Muscle layer of duodenum (tissue), 2 donors: Measurements from ENCODE around the gene ROBO1.

Experiments
- H3K27ac ChIP-seq: one replicate; pipeline ENCODE4 v1.7.0; 2013; ENCODE audit warnings: mild to moderate bottlenecking, low read length
- H3K27me3 ChIP-seq: one replicate; pipeline ENCODE4 v1.7.0; 2013; ENCODE audit warnings: low read depth, mild to moderate bottlenecking, control low read depth, low read length
- H3K36me3 ChIP-seq, 2 donors: one replicate each; pipeline ENCODE4 v1.7.0; 2013; ENCODE audit warnings: low read length in 2 of 2, control low read depth in 1 of 2, mild to moderate bottlenecking in 1 of 2; ENCODE audit not compliant: insufficient read depth in 2 of 2, control insufficient read depth in 1 of 2
- H3K4me1 ChIP-seq, 2 donors: one replicate each; pipeline ENCODE4 v1.7.0; 2013; ENCODE audit warnings: low read length in 2 of 2, mild to moderate bottlenecking in 2 of 2, control low read depth in 1 of 2, moderate library complexity in 1 of 2; ENCODE audit not compliant: insufficient read depth in 2 of 2, control insufficient read depth in 1 of 2
- H3K4me3 ChIP-seq, 2 donors: one replicate each; pipeline ENCODE4 v1.7.0; 2013; ENCODE audit warnings: low read length in 2 of 2, low read depth in 1 of 2, mild to moderate bottlenecking in 1 of 2
- H3K9me3 ChIP-seq, 2 donors: one replicate each; pipeline ENCODE4 v1.7.0; 2013; ENCODE audit warnings: low read length in 2 of 2, control low read depth in 1 of 2, mild to moderate bottlenecking in 1 of 2; ENCODE audit not compliant: control insufficient read depth in 1 of 2
- donor health status: healthy.

Gene ROBO1

GRCh38 chr3:78668302-78668701, 1099.5 kb downstream of the ROBO1 start:
- no peaks in the 10 kb centered on the region for H3K36me3 ChIP-seq
- H3K27me3 ChIP-seq, result no peaks in the 10 kb centered on the region
- H3K4me1 ChIP-seq, result no peaks in the 10 kb centered on the region
- H3K9me3 ChIP-seq, result no peaks in the 10 kb centered on the region
- H3K27ac ChIP-seq, result no peak overlapping the region
- no peak overlapping the region for H3K4me3 ChIP-seq

DNA sequence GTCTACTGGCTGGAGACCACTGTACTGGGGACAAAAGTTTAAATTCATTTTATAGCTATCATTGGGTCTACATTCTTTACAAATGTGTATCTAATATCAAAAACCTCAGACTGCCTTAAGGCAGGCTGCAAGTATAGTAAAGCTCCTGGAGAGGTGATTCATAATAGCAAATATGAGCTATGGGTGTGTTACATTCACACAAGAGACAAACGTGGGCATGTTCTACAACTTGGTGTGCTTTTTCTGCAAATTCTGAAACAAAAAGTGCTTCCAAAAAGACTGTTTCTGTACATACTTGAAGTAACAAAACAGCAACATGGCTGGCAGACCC, 1101.4 kb downstream of the ROBO1 start:
- no peaks in the 10 kb centered on the region for H3K4me1 ChIP-seq
- no peak overlapping the region for H3K27ac ChIP-seq

DNA sequence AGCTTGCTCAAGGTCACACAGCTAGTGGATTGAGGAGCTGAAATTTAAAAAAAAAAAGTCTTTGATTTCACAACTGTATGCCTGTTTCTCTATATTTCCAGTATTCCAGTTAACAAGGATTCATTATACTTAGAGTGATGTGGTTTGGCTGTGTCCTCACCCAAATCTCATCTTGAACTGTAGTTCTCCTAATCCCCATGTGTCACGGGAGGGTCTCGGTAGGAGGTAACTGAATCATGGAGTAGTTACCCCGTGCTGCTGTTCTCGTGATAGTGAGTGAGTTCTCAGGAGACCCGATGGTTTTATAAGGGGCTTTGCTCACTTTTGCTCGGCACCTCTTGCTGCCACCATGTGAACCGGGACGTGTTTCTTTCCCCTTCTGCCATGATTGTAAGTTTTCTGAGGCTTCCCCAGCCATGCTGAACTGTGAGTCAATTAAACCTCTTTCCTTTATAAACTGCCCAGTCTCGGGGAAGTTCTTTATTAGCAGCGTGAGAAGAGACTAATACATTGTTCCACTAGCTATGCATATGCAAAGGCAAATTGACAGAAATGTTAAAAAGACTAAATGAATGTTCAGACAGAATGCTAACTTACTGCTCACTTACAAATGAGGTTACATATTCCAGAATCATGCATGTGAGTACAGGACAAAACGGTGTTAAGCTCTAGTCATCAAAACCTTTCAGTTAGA, 1101.9 kb downstream of the ROBO1 start:
- Histone ChIP-seq H3K9me3 (no peaks in the 10 kb centered on the region), H3K36me3 (no peaks in the 10 kb centered on the region), H3K27ac (no peak overlapping the region), H3K4me1 (no peaks in the 10 kb centered on the region), H3K4me3 (no peak overlapping the region), H3K27me3 (no peaks in the 10 kb centered on the region)

More for the DNA sequence above, 1101.4 kb downstream of the ROBO1 start:
- no peak overlapping the region for H3K4me3 ChIP-seq
- H3K27me3 ChIP-seq, result no peaks in the 10 kb centered on the region
- H3K9me3 ChIP-seq, result no peaks in the 10 kb centered on the region
- H3K36me3 ChIP-seq, result no peaks in the 10 kb centered on the region

- H3K4me3 ChIP-seq, result no peak overlapping the region
Observed at GRCh38 chr3:78665101-78665500, 1102.7 kb downstream of the ROBO1 start.

GRCh38 chr3:78660957-78661356, 1106.8 kb downstream of the ROBO1 start:
- Histone ChIP-seq H3K36me3 (no peaks in the 10 kb centered on the region), H3K4me3 (no peak overlapping the region), H3K27ac (no peak overlapping the region)

More at GRCh38 chr3:78665101-78665500, 1102.7 kb downstream of the ROBO1 start:
- Histone ChIP-seq H3K27me3 (no peaks in the 10 kb centered on the region), H3K36me3 (no peaks in the 10 kb centered on the region), H3K4me1 (no peaks in the 10 kb centered on the region), H3K27ac (no peak overlapping the region), H3K9me3 (no peaks in the 10 kb centered on the region)

GRCh38 chr3:78659386-78659987, 1108.3 kb downstream of the ROBO1 start:
- no peak overlapping the region for H3K27ac ChIP-seq
- H3K27me3 ChIP-seq, result no peaks in the 10 kb centered on the region
- H3K9me3 ChIP-seq, result no peaks in the 10 kb centered on the region
- H3K4me1 ChIP-seq, result no peaks in the 10 kb centered on the region
- H3K36me3 ChIP-seq, result peaks cover 0 to 3% of the 10 kb centered on the region in 2 donors
- no peak overlapping the region for H3K4me3 ChIP-seq

More at GRCh38 chr3:78660957-78661356, 1106.8 kb downstream of the ROBO1 start:
- no peaks in the 10 kb centered on the region for H3K27me3 ChIP-seq
- no peaks in the 10 kb centered on the region for H3K9me3 ChIP-seq
- no peaks in the 10 kb centered on the region for H3K4me1 ChIP-seq

GRCh38 chr3:78647726-78648125, 1120.1 kb downstream of the ROBO1 start:
- Histone ChIP-seq H3K9me3 (no peaks in the 10 kb centered on the region), H3K4me3 (no peak overlapping the region), H3K4me1 (no peaks in the 10 kb centered on the region), H3K36me3 (no peaks in the 10 kb centered on the region), H3K27me3 (no peaks in the 10 kb centered on the region), H3K27ac (no peak overlapping the region)

- Histone ChIP-seq H3K27ac (no peak overlapping the region), H3K4me1 (no peaks in the 10 kb centered on the region), H3K9me3 (no peaks in the 10 kb centered on the region), H3K36me3 (no peaks in the 10 kb centered on the region), H3K4me3 (no peak overlapping the region), H3K27me3 (no peaks in the 10 kb centered on the region)
Observed at GRCh38 chr3:78645628-78646310, 1122.0 kb downstream of the ROBO1 start.

DNA sequence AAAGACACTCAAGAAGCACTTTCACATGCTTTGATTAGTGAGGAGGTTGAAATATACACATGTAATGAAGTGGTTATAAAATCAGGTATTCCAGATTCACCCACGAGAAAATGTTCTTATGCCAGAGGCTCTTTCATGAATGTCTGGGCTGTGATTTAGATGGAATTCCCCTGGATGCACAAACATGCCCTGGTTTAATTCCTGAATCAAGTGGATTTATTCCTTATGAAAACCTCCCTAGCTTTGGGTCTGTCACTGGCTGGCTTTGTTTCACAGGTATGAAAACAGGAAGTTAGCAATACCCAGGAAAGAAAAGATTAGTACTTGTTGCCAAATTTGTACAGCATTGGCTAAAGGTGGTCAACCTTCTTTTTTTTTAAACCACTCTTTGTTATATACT, 1123.0 kb downstream of the ROBO1 start:
- no peak overlapping the region for H3K4me3 ChIP-seq
- H3K27ac ChIP-seq, result no peak overlapping the region
- no peaks in the 10 kb centered on the region for H3K4me1 ChIP-seq
- H3K9me3 ChIP-seq, result no peaks in the 10 kb centered on the region
- H3K27me3 ChIP-seq, result no peaks in the 10 kb centered on the region
- H3K36me3 ChIP-seq, result peaks cover 0 to 4% of the 10 kb centered on the region in 2 donors

GRCh38 chr3:78642226-78643035, 1125.4 kb downstream of the ROBO1 start:
- no peaks in the 10 kb centered on the region for H3K9me3 ChIP-seq
- no peak overlapping the region for H3K27ac ChIP-seq
- no peaks in the 10 kb centered on the region for H3K4me1 ChIP-seq
- H3K4me3 ChIP-seq, result no peak overlapping the region
- no peaks in the 10 kb centered on the region for H3K27me3 ChIP-seq
- peaks cover 0 to 8% of the 10 kb centered on the region in 2 donors for H3K36me3 ChIP-seq

- Histone ChIP-seq H3K4me3 (no peak overlapping the region), H3K27ac (no peak overlapping the region), H3K36me3 (peaks cover 0 to 8% of the 10 kb centered on the region in 2 donors), H3K9me3 (no peaks in the 10 kb centered on the region), H3K27me3 (no peaks in the 10 kb centered on the region), H3K4me1 (no peaks in the 10 kb centered on the region)
Observed at GRCh38 chr3:78641703-78642102, 1126.1 kb downstream of the ROBO1 start.
